Amniotic stem cell (primary cell): ENCODE data around the gene RINL.

Experiments
- DNase-seq: peaks from one replicate; lab custom pipeline; 2025; lab: John Stamatoyannopoulos, UW

The RINL gene

DNA sequence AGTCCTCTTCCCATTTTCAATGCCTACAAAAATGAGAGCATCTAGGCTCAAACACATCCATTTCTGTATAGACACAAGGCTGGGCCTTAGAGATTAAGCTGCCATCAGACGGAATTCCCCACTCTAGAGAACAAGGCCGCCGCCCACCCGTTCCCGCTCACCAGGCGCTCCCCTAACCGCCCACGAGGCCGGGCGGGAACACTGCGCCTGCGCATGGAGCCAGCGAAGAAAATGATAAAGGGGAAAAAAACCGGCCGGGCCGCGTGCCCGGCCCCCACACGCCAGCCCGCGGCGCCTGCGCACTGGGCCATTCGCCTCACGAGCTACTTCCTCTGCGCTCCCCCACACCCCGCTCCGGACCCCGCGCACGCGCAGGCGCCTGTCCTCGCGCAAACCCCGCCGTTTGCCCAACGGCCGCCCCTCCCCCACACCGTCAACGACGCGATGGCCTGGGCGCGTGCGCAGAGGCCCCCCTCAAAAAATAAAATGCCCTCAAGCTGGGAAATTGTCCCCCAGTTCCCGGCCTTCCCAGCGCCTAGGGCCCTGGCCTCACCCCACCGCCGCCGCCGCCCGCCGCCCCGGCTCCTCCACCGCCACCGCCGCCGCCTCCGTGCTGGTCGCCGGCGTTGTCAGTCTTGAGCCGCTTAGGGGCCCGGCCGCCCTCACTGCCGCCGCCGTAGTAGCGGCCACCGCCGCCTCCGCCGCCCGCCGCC is 28.8 kb downstream of the RINL start:
- peak; percentile 94 for DNase-seq

DNA sequence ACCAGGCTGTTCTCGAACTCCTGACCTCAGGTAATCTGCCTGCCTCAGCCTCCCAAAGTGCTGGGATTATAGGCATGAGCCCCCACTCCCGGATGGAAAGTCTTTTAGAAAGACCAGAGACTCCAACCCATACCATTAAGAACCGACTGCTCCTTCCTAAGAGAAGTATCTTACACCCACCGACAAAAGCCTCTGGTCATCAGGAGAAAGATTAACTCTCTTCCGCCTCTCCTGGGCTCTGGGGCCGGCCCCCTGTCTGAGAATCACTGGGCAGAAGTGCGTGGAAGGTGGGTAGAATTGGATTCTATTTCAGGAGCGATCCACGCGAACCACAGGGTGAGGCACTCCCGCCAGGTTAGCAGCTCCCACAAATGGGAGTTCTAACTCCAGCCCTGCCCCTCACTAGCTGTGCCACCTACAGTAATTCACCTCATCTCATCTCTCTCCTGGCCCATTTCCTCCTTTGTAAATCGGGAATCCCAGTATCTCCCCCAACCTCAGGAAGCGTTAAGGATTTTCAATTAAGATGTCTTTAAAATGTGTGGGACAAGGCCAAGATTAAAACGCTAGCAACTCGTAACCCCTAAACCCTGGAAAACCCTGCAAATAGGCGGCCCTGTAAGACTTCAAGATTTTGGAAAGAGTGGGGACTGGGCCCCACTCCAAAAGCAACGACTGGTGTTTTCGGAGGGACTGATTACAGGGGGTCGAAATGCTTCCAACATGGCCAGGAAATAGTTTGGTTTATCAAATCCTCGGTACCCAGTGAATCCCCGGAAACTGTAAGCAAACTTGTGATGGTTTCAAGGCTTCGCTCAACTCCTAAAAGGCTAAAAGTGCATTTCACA is 29.6 kb downstream of the RINL start:
- no peak for DNase-seq

DNA sequence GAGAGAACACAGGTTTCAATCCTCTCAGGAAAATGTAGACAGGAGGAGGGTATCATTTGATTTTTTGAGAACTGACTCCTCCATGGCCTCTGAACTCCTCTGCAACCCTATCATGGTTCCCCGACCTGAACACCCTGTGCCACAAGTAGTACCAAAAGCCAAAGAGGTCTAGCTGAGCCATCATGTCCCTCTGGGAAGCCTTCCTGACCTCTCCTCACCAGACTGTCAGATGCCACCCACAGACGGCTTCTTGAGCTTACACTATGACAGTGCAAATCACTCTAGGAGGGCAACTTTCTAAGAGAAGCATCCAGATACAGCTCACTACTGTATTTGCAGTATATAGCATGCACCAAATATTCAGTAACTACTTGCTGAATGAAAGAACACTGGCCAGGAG is 32.0 kb downstream of the RINL start:
- no peak for DNase-seq

DNA sequence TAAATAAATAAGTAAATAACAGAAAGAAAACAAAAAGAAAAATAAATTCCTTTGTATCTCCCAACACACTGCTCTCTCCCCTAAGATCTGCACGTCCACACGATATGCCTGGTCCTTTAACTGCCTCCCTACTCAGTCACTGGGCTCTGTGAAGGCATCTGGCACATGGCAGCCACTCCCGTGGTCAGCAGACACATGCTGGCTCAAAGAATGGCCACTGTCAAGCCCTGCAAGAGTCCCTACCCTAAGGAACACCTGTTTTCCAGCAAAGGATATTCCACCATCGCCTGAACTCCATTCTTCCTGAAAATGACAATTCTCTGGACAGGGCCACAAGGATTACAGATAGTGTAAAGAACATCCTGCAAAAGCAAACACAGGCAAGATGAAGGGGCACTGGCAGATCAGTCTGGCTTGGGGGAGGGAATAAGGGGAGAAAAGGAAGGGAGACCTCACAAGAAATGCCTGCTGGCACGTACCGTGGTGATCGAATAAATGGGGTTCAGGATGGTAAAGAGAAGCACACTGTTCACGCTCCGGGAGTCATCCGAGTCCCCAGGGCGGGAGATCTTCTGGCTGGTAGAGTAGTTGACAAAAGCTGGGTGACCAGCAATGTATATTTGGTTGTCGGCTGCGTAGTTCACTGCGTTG is 32.6 kb downstream of the RINL start:
- no peak for DNase-seq

DNA sequence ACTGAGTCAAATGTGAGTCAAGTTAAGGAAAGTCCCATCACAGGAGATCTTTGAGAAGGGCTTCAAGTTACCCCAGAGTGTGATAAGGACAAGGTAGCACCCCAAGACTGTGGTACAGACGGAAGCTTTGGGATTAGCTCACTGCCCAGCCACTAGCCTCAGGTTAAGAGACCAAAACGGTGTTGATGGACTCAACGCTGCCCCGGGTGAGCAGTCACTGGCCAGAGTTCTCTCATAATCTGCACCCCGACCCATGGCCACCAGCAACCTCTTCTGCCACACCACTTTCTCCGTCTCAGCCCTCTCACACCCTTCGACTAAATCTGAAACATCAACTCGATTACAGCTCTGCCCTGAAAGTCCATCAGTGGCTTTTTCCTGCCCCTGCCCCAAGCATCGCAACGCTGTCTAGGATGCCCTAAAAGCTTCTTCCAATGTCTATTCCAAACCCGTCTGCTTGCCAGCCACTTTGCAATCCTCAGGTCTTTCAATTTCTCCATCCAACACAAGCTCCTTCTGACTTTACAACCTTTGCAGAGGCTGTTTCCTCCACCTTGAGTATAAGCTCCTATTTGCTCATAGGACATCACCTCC is 33.9 kb downstream of the RINL start:
- DNase-seq = no peak

DNA sequence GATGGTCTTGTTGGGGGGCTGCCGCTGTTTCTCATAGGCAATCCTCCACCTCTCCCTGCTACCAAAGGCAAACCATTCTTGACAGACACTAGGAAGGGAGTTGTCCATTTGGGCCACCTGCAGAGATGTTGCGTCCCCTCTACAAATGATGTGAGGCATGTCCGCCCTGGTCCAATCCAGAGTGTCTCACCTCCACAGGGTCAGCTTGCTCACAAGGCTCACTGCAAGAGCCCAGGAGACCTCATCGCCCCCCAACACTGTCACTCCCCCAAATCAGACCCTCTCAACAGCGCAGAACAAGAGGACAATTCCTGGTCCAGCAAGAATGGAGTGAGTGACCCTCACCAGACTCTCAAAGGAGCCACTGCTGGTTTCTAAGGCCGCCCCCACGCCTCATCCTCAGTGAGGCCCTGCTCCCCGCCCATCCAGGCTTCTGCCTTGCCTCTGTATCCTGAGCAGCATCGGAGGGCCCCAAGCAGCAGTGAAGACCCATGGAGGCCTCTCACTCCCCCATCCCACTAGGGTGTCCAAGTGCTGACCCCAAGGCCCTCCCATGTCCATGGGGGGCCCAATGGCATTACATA is 34.8 kb downstream of the RINL start:
- DNase-seq = no peak

DNA sequence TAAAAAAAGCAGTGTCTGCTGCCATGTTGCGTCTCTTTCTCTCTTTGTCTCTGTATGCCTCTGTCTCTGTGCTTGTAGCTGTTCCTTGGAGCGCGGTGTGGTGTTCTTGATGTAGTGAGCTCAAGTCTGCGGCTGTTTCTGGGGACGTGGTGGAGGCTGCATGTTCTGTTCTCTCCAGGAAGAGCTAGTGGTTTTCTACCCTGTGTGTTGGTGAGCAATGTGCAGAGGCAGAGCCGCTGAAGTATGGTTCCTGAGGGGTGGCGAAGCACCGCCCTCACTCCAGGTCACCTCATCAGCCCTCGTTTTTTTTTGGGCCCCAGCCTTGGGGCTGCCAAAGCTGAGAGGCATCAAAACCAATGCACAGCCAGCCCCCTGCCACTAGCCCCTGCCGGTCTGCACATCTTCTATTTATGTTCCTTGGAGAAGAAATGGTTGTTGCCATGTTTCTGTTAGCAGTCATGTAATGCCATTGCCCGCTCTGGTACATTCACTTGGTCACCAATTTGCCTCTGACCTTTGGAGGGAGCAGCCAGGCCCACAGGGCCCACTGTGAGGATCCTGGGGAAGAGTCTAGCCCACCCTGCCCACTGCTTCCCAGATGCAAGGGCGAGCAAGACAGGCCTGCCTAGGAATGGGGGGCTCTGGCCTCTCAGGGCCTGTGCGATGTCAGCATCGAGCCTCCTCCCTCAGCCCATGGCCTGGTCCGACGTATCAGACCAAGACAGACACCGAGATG is 35.5 kb downstream of the RINL start:
- DNase-seq = no peak

DNA sequence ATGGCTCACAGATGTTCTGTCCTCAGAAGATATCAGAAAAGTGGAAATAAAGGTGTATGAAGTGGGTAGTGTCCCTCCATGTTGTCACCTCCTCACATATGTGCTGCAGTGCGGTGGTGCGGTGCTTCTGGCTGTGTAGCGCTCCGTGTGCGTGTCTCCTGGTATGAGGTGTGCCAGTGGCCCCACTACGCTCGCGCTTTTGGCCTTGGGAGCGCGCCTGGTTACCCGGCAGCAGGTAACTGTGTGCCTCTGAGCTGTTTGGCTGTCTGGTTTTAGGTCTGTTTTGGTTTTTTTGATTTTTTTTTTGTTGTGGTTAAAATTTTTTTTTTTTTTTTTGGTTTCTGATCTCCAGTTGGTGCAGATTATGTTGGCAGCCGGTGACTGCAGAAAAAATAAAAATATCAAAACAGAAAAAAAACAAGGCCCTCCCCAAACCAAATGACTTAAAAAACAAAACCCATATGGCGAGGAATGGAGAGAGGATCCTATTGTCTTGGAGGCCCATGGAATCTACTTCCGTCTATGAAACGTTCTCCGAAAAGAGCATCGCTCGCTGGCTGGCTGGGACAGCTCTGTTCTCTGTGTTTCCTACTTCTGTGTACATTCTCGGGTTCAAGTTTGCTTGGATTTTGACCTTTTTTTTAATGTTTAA is 36.2 kb downstream of the RINL start:
- no peak for DNase-seq

DNA sequence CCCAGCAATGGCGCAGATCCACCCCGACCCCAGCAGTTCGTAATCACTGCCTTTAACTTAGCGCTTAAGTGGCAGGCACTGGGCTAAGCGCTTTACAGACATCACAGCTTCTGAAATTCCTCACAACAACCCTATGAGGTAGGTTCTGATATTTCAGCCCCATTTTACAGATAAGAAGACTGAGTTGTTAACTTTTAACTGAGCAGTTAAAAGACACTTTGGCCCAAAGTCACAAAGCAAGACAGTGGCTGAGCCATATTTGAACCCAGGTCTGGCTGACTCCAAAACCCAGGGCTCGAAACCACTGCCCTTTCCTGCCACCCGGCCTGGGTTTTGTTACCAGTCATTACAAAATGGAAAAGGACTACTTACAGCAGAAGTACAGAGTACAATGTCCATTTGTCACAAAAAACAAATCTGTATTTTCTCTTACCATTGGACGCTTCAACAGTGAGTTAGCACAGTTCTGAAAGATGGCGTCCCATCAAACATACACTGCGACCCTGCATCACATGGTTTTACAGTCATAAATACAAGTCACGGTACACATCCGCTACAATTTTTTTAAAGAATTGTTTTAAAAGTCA is 36.8 kb downstream of the RINL start:
- DNase-seq = no peak

DNA sequence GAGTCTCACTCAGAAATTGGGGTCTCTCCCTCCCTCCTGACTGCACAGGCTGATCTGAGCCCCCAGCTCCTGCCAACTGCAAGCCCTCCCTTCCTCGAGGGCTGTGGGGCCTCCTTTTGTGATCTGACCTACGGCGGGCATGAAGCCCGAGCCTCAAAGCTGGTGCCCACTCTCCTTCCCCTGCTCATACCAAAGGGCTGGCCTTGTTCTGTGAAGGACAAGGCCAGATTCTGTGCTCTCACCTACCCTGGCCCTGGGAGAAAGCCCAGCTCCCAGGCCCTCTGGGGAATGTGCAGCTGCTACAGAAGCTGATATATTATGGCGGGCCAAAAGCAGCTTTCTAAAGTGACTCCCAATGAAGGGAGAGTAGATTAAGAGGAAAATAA is 37.5 kb downstream of the RINL start:
- no peak for DNase-seq

DNA sequence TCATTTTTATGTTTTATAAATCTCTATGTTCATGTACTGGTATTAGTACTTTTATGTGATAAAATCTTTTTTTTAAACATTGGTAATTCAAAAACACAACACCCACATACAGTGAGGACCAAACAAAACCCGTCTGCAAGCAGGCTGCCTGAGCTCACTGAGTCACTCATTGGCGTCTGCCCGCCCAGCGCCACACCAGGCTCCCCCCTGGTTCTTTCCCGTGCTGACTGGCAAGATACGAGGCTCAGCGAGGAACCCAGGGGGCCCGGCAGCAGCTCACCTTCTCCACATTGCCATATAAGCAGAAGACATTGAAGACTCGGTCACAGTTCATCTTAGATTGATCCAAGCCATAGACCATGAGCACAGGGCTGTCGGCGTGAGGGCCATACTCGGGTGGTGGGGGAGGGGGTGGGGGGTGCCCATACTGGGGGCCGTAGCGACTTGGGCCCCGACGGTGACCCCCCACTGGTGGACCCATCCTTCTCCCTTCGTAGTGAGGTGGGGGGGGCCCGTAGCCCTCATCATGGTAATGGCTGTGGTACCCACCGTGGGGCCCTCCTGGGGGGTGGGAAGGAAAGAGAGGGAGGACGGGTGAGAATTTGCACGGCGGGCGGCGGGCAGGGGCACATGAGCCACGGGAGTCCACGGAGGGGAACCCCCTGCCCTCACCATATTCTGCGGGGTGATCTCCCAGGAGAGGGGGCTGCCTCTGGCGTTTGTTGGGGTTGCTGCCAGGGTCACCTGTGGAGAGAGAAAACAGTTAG is 38.1 kb downstream of the RINL start:
- DNase-seq = no peak

DNA sequence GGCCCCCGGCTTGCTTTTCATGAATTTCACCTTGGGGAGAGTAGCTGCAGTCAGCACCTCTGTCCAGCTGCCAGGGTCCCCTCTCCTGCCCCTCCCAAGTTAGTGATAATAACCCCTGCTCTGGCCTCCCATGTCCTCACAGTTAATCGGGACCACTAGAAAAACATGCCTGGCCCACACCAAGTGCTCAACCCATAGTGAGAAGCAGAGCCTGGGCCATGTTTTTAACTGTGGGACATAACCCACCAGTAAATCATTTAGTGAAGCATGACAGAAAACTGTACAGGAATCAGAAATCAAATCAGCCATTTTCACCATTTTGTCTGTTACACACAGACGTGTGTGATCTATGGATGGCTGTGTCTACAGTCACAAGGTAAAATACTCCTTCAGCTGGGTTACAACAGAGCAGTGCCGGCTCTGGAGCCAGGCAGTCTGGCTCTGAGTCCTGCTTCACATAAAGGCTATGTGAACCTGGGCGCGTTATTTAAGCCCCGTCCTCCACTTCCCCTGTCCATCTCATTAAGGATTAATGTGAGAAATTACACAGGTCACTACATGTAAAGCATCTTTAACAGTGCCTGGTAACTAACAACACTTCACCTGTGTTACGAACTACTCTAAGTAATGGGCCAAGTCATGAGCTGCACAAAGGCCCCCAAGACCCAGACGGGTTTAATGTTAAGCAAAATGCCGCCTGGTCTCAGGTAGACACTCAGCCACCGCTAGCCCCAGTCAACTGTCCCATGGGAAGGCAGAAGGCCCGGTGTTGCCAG is 38.9 kb downstream of the RINL start:
- DNase-seq = no peak

DNA sequence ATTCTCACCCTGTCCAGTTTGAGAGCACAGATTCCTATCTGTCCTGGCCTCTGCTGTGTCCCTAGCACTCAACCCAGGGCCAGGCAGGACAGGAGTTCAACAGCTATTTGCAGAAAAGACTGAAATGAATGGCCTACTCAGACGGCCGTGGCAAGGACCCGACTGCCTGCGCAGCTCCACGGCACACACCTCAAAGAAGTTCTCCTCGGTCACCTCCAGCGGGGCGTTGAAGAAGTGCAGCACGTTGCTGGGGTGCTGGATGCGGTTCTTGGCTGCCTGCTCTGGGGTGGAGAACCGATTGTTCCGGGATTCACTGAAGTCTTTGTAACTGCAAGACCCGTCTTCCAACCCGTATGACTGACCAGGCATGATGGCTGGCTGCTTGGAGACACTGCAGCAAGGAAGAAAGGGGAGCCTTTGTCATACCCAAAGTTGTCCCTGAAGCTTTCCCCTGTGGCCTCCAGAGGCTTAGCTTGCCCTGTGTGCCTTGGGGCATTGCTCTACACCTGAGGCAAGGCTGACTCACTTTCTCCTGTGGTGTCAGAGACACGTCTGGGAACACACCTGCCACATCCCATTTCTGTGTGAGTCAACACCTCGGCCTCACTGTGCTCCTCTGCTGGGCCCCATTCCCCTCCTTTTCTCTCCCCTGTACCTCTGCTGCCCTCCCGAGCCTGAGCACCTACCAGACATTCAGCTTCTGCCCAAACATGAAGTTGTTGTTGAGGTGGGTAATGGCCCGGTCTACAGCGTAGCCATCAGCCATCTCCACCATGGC is 39.7 kb downstream of the RINL start:
- DNase-seq = no peak

DNA sequence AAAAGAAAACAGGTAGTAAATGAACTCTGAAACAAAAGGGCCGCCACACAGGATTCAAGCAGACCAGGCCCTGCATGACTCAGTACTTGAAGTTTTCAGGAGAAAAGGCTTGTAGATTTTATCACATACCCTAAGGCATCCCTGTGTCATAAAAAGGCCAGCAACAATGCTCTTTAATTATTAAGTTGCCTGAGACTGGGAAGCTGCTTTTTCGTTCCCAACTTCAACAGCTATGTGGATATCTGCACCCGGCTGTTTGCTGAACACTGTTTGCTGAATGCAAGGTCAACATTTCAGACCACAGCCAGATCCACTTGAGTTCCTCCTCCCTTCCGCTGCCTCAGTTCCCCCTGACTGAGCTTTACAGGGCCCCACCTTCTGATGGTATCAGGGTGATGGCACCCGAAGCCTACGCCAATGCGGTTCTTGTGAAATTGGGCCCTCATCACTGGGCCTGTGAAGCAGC is 40.4 kb downstream of the RINL start:
- DNase-seq = peak; percentile 37

DNA sequence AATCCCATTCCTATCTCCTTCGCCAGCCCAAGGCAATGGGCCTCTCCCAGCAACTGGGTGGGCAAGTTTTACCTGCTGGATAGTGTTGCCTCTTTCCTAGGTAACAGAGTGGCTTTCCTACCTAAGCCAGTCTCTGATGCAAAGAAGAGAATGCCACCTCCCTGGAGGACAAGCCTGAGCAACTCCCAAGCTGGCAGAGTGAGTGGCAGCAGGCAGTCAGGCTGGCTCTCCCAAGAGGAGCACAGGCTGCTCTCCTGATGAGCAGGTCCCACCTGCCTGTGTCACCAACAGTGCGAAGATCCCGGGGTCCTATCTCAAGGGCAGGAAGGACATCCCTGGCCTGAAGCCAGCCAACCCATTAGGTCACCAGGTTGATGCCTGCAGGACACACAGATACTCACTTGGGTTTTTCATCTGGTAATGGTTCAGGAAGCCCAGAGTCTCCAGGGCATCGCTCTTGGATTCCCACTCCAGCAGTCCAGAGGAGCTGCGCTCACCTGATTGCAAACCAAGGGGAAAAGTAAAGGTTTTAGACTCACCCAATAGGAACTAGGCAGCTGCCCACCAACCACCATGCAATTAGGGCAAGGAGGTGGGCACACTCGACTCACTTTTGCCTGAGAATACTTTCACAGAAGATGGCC is 41.0 kb downstream of the RINL start:
- DNase-seq = no peak

DNA sequence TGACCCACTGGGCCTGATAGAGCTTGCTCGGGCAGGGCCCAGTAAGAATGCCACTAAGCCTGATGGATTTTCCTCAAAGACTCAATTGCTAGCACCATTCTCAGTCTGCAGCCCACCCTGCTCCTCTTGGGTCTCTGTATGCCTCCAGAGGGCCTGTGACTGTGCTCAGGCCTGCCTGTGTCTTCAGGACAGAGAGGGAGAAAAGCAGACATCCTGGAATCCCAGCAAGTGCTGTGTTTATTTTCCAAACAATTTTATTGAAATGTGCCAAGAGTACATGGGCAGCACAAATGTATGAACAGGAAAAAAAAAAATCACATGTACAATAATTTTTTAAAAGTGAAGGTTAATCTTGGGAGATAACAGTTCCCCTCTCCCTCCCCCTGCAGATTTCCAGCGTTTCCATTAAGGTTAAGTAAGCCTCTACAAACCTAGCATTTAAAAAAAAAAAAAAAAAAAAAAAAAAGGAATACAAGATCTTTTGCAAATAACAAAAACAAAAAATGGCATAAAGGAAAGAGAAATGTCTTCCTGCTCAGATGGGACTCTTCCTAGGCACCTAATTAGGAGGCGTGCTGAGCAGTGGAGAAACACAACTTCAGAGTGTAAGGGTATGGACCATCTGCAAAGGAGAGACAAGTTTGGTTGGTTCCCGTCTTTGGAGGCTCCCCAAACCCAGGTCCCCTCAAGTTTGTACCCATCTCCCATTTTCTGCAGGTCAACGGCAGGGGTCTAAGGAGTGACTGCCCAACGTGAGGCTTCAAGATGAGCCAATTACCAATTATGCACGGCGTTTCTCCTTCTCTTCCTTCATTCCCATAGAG is 41.7 kb downstream of the RINL start:
- DNase-seq = no peak

DNA sequence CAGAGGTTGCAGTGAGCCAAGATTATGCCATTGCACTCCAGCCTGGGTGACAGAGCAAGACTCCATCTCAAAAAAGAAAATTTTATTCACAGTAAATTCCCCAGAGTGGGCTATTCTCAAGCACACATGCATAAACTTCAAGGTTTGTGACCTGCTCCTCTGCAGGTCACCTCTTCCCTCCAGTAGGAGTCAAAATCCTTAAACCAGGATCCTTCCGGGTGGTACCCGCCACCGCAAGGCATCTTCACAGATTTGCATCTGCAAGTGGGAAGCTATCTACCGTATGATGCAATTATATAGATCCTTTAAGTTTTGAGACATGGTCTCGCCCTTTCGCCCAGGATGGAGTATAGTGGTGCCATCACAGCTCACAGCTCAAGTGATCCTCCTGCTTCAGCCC is 43.5 kb downstream of the RINL start:
- DNase-seq = no peak
